HepG2 (cell line): ENCODE measurements around the gene LTBR. TPM values are rescaled to one million over a fixed set of nuclear protein-coding genes. Genes with fewer than 3 reads are reported as not detected.

ENCODE experiments used
- DBP ChIP-seq: sonication (generic); formaldehyde crosslinking; IDR thresholded peaks from 2 replicates; pipeline ENCODE4 v1.4.0; 2020; ENCODE audit warnings: missing genetic modification reagents; ENCODE audit errors: not compliant biosample characterization
- HOXA9 ChIP-seq: sonication (generic); formaldehyde crosslinking; IDR thresholded peaks from 2 replicates; pipeline ENCODE4 v1.8.1; 2022; ENCODE audit warnings: missing genetic modification reagents, mild to moderate bottlenecking, moderate library complexity, borderline replicate concordance
- MAFF ChIP-seq: IDR thresholded peaks from 2 replicates; pipeline ENCODE4 v1.6.1; 2011; ENCODE audit warnings: low read depth, low read length, improper control_type of control experiment
- NKX3-1 ChIP-seq: sonication (generic); formaldehyde crosslinking; IDR thresholded peaks from 2 replicates; pipeline ENCODE4 v1.5.0; 2020; ENCODE audit warnings: missing genetic modification reagents
- NR2C2 ChIP-seq: sonication (generic); formaldehyde crosslinking; IDR thresholded peaks from 2 replicates; pipeline ENCODE4 v1.4.0; 2020; ENCODE audit warnings: missing genetic modification reagents, mild to moderate bottlenecking, moderate library complexity, borderline replicate concordance
- SUZ12 ChIP-seq: fragments of 150-350 bp; IDR thresholded peaks from 2 replicates; pipeline ENCODE4 v1.6.1; 2014; ENCODE audit warnings: low read depth, low read length
- TAF1 ChIP-seq: sonication (generic); formaldehyde crosslinking; IDR thresholded peaks from 2 replicates; pipeline ENCODE4 v1.4.0; 2020; ENCODE audit warnings: missing genetic modification reagents
- ZBTB40 ChIP-seq, 2 experiments: fragments of 450-650 bp in 1 of 2; sonication (generic) in 1 of 2; formaldehyde crosslinking in 1 of 2; IDR thresholded peaks; 2 replicates each; pipeline versions ENCODE4 v1.6.1 to v1.8.0; 2016 to 2022; ENCODE audit warnings: antibody characterized with exemption in 1 of 2, mild to moderate bottlenecking in 1 of 2, missing genetic modification reagents in 1 of 2
- ZIK1 ChIP-seq: sonication (generic); formaldehyde crosslinking; IDR thresholded peaks from 2 replicates; pipeline ENCODE4 v1.5.0; 2020; ENCODE audit warnings: mild to moderate bottlenecking, low read depth, missing genetic modification reagents, borderline replicate concordance
- ZKSCAN5 ChIP-seq: sonication (generic); formaldehyde crosslinking; IDR thresholded peaks from 2 replicates; pipeline ENCODE4 v1.5.1; 2020; ENCODE audit warnings: mild to moderate bottlenecking, missing genetic modification reagents
- ZKSCAN8 ChIP-seq: IDR thresholded peaks from 2 replicates; pipeline ENCODE4 v1.6.1; 2016; ENCODE audit warnings: borderline replicate concordance, missing genetic modification reagents, missing compliant biosample characterization
- ZMYM3 ChIP-seq: sonication (generic); formaldehyde crosslinking; IDR thresholded peaks from 2 replicates; pipeline ENCODE4 v1.5.1; 2020; ENCODE audit warnings: mild to moderate bottlenecking, missing genetic modification reagents
- ZNF225 ChIP-seq: sonication (generic); formaldehyde crosslinking; IDR thresholded peaks from 2 replicates; pipeline ENCODE4 v1.4.0; 2020; ENCODE audit warnings: mild to moderate bottlenecking, missing genetic modification reagents
- ZNF256 ChIP-seq: sonication (generic); formaldehyde crosslinking; conservative IDR thresholded peaks from 2 replicates; pipeline ENCODE4 v1.4.0; 2020; ENCODE audit warnings: missing genetic modification reagents
- ZNF382 ChIP-seq: sonication (generic); formaldehyde crosslinking; IDR thresholded peaks from 2 replicates; pipeline ENCODE4 v1.5.0; 2020; ENCODE audit warnings: missing genetic modification reagents, mild to moderate bottlenecking, borderline replicate concordance
- ZNF432 ChIP-seq: sonication (generic); formaldehyde crosslinking; IDR thresholded peaks from 2 replicates; pipeline ENCODE4 v1.5.0; 2020; ENCODE audit warnings: missing genetic modification reagents, mild to moderate bottlenecking, borderline replicate concordance
- ZNF484 ChIP-seq: sonication (generic); formaldehyde crosslinking; IDR thresholded peaks from 2 replicates; pipeline ENCODE4 v1.5.1; 2020; ENCODE audit warnings: mild to moderate bottlenecking, low read depth, missing genetic modification reagents, borderline replicate concordance
- ZNF660 ChIP-seq: sonication (generic); formaldehyde crosslinking; IDR thresholded peaks from 2 replicates; pipeline ENCODE4 v1.5.1; 2020; ENCODE audit warnings: mild to moderate bottlenecking, low read depth, missing genetic modification reagents, borderline replicate concordance
- ZNF878 ChIP-seq: sonication (generic); formaldehyde crosslinking; IDR thresholded peaks from 2 replicates; pipeline ENCODE4 v1.8.1; 2023; ENCODE audit warnings: mild to moderate bottlenecking, missing genetic modification reagents, moderate library complexity
- polyA plus RNA-seq, 8 experiments: library from polyadenylated mRNA; depleted of rRNA in 3 of 8; stranded (reverse) in 7 of 8; unstranded in 1 of 8; fragments of >200 nt; fragmentation: Illumina TruSeq in 4 of 8; extraction: Trizol in 4 of 8; gene quantifications; 2 replicates each; pipeline versions ENCODE4 v1.2.1 to v1.2.3, GENCODE V29; 2011 to 2016; ENCODE audit warnings: low read depth in 4 of 8, missing spikeins in 1 of 8, mixed read lengths in 1 of 8; ENCODE audit not compliant: insufficient read depth in 1 of 8
- total RNA-seq, 5 experiments: library from RNA; depleted of rRNA; stranded (reverse); fragments of >200 nt; fragmentation: Illumina TruSeq; extraction: Trizol; gene quantifications; 2 replicates each; pipeline ENCODE4 v1.2.3, GENCODE V29; 2016; ENCODE audit warnings: low read depth in 1 of 5
- TF ChIP-seq, protein P1 (sequence below): sonication (generic); formaldehyde crosslinking; IDR thresholded peaks from 2 replicates; pipeline ENCODE4 v1.4.0; 2020; ENCODE audit warnings: missing genetic modification reagents

LTBR gene
- total and polyA plus RNA-seq, 2 of the 13 experiments (the other 11 are each of a cell fraction or from before 2014, with no cell fraction given), result 31.4 to 34.8 TPM

- TF ChIP-seq TAF1 (CRISPR knock-in tag) (peak; percentile 72; the same call in 1 of the 2 replicates), DBP (CRISPR knock-in tag) (peak; percentile 52), MAFF (no peak), ZNF660 (no peak), ZNF484 (CRISPR knock-in tag) (no peak), ZNF878 (CRISPR knock-in tag) (0 out of 2 replicates have a peak, but pooled peaks have one; percentile 86), HOXA9 (CRISPR knock-in tag) (no peak), ZMYM3 (CRISPR knock-in tag) (no peak), ZNF432 (CRISPR knock-in tag) (no peak), ZIK1 (CRISPR knock-in tag) (peak; percentile 26; the same call in 1 of the 2 replicates), ZNF225 (CRISPR knock-in tag) (peak; percentile 12; the same call in 1 of the 2 replicates), ZNF256 (CRISPR knock-in tag) (no peak), ZKSCAN5 (no peak), ZBTB40 (IDR thresholded peaks at IDR 0.05) (no peak), ZBTB40 (CRISPR knock-in tag; IDR thresholded peaks at IDR 0.05) (peak; percentile 40; the same call in 1 of the 2 replicates), ZKSCAN8 (0 out of 2 replicates have a peak, but pooled peaks have one; percentile 24), SUZ12 (no peak), NR2C2 (CRISPR knock-in tag) (peak; percentile 22; the same call in 1 of the 2 replicates), NKX3-1 (CRISPR knock-in tag) (0 out of 2 replicates have a peak, but pooled peaks have one; percentile 10), ZNF382 (no peak)
- TF ChIP-seq, protein P1, sequence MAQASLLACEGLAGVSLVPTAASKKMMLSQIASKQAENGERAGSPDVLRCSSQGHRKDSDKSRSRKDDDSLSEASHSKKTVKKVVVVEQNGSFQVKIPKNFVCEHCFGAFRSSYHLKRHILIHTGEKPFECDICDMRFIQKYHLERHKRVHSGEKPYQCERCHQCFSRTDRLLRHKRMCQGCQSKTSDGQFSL (CRISPR knock-in tag), result no peak
Observed at GRCh38 chr12:6335451-6336078, 48.4 kb upstream of the LTBR start (continued).
